ENCODE data around the gene PIGS.

PIGS gene

DNA sequence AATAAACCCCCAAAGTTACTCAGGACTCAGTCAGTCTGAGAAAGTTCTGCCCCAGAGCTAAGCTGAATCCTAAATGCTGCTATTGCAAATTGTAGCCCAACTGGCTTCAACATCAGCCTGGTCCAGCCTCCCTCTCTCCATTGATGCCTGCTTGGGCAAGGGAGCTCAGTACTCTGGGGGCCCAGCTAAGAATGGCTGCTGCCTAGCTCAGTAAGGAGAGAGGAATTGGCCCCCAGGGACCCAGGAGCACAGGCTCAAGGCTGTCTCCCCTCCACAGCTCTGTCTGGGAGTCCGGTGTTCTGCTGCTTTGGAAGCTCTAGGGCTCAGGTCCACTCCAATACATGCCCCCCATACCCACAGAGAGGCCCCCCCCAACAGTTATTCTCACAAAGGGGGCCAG lies 20.5 kb downstream of the PIGS start:
- no peak for DNase-seq (ENCODE audit: low spot score)

DNA sequence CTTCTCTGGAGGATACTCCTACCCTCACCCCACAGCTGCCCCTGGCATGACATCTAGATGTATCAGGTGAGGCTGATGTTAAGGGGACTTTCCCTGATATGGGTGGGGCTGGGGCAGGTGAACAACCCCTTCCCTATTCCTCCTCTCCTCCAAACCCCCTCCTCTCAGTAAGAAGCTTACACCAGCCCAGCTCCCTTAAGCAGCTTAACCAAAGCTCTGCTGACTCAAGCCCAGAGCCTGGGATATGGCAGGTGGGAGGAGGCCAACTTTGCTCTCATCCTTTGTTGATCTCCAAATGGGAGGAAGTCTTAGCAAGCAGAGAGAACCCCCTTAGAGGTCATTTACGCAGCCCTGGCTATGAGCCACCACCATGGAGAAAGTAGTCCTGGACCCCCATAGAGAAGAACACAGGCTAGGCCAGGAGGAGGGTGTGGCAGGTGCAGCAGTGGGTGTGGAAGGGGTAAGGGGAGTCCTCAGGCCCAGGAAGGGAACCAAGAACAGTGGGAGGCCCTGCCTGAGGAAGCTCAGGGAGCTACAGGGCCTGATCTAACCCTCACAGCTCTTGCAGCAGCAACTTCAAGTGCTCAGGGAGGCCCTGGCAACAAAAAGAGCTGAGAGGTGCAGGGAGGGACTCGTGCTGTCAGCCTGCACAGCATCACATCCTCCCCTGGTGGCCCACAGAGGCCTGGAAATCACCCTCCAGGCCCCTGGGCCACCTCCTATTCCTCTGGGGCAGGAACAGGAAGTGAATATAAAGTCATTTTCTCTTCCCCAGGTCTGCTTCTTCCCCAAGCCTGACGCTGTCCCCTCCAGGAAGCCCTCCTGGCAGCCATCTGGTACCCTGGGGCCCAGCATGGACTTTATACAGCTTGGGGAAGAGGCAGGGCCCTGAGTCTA lies 21.8 kb downstream of the PIGS start:
- no peak for DNase-seq (ENCODE audit: low spot score)

DNA sequence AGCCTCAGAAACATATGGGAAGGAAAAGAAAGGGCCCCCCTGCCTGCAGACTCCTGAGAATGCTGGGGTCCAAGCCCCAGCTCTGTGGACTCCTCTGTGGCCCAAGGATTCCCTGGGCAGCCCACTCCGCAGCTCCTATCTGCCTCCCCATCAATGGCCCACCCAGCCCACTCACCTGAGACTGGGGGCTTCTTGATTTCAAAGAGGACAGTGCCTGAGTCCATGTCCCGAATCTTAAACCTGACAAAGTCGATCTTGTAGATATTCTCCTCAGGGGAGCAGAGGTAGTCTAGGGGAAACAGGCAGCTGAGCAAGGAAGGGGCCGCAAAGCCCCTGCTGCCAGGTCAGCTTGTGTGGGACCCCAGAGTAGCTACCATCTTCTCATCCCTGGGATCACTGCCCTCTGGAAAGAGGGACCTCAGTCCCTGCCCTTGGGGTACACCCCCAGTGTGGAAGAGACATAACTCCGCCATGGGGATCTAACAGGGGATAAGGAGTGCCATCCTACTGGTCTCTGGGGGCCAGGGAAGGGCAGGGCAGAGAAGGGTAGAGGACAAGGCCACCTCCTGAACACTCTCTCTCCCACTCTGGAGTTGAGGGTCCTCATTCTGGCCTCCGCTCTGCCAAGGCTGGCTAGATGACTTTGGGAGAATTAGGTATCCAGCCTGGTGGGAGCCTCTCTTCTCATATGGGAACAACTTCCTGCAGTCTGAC lies 22.8 kb downstream of the PIGS start:
- DNase-seq (ENCODE audit: low spot score) = no peak

DNA sequence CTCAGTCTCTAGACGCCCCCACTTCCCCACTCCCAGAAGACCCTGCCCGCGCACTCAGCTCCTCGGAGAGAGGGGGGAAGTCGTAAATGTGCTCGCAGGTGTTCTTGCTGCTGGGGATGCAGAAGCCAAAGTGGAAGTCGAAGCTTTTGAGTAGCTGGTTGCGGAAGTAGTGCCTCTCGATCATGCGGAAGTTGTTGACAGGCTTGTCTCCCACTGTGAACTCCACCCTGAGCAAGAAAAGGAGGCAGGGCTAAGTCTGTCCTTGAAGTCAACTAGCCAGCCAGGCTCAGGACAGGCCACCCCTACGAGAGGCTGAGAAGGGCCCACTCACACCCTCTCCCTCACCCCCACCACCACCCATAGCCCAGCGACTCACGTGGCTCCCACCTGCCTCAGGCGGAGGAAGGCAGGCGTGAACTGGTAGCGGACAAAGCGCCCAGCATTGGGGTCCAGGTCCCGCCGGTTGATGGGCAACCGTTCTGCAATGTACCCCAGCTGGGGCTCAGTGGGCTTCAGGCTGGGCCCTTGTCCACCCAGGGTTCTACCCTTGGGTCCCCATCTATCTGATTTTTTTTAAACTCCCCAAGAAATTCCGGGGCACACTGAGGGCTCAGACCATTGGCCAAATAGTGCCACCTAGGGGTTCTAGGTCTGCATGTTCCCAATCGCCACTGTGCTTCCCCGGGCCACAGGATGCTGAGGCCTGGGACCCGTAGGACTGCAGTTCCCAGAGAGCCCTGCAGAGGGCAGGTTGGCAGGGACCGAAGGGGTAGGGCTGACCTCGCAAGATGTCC lies 23.5 kb downstream of the PIGS start:
- DNase-seq (ENCODE audit: low spot score) = peak; percentile 71

DNA sequence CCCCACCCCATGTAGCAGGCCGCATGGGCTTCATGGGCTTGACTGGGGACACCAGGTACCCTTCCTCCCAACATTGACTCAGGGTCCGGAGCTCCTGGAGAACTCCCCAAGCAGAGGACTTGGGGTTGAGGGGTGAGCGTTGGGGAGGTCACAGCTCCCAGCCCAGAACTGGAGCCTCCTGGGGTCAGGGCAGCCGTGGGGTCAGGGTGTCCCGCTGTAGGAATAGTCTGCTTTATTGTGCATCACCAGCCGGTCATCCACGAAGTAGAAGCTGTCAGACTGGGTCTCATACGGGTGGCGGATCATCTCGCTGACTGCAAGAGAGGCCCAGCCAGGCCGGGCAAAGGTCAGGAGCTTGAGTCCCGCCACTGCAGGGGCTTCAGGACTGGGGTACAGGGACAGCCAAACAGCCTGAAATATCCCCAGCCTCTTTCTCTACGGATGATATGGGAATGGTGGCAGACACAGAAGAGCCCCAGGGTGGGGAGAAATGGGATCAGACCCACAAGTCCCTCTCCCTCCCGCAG lies 24.2 kb downstream of the PIGS start:
- DNase-seq (ENCODE audit: low spot score) = no peak

DNA sequence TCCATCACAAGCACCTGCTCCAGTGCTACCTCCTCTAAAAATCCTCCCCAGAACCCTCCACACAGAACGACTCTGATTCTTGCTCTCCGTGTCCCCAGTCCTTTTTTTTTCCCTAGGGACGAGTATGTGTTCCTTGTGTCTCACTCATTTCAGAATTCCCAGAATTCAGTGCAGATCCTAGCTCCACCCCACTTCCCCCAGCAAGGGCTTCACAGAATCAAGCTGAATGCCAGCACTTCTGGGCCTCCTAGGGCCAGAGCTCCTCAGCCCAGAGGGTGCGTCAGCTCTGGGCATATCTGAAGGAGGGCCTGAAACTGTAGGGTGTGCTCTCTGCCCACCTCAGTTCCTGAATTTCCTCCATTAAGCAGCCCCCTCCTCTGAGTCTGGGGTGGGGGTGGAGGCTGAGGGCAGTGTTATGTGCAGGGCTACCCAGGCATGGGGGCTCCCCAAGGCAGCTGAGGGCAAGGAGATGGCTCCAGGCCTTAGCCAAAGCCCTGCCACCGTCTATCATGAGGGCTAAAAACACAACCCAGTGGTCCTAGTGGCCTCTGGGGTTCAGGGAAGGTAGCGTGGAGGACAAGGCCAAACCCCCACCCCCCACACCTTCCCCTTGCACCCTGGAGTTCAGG lies 25.4 kb downstream of the PIGS start:
- DNase-seq (ENCODE audit: low spot score) = no peak

DNA sequence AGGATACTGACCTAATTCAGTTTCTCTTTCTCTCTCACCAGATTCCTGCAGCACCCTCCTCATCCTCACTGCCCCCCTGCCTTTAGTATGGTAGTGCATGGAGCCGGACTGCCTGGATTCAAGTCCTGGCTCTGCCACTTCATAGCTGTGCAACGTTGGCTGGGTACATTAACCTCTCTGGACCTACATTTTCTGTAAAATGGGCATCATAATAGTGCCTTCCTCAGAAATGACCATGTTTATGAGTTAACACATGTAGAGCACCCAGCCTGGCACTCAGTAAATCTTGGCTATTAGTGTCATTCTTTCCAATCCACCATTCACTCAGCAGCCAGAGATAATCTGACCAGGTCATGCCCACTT lies 26.2 kb downstream of the PIGS start:
- DNase-seq (ENCODE audit: low spot score) = no peak

DNA sequence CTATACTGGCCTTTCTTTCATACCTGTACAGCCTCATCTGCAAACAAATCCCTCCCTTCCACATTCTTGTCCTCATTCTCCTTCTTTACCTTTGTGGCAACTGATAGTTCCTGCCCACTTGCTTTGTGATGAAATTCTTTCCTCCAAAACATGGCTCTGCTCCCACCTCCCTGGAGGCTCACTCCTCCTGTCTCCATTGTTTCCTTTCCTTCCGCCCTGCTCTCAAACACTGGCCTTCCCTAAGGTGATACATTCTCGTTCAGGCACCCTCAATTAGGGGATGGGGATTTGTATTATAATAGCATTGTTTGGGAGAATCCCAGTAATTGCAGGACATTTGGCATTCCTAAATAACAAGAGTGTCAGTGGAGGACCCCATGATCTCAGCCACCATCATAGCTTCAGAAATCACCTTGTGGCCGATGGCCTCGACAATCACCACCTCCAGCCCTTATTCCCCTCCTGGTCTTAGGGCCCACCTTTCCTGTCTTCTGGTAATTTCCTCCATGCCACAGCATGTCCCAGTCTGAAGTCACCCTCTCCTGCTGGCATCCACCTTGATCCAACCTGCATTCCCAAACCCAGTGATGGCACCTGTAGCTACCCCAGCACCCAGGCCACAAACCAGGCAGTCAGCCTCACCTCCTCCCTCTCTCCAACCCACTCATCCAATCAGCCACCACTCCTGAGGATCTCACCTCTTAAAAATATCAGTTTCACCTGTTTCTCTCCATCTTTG lies 26.8 kb downstream of the PIGS start:
- no peak for DNase-seq (ENCODE audit: low spot score)

DNA sequence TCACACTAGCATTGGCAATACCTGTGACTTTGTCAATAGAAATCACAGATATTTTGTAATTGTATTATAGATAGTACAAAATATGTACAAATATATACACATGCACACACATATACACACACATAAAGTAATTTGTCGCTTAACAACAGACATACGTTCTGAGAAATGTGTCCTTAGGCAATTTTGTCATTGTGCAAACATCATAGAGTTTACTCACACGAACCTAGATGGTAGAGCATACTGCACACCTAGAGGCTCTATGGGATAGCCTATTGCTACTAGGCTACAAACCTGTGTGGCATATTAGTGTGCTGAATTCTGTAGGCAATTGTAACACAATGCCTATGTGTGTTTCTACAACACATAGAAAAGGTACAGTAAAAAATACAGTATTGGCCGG lies 29.9 kb downstream of the PIGS start:
- DNase-seq (ENCODE audit: low spot score) = no peak

DNA sequence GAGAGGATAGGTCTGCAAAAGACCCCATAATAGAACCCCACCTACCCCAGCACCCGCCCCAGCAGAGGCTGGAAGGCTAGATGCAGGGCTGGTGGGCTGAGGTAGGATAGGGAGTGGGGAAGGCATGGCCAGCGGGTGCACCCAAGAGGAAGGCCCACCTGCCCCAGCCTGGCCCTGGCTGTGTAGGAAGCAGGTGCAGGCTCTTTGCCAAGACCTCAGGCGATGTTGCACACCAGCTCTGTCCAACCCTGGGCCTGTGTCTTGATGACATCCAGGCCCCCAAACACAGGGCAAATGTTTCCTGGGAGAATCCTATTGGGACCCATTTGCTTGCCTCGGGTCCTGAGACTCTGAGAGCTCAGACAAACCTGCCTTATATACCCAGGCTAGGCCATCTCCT lies 31.1 kb downstream of the PIGS start:
- no peak for DNase-seq (ENCODE audit: low spot score)

DNA sequence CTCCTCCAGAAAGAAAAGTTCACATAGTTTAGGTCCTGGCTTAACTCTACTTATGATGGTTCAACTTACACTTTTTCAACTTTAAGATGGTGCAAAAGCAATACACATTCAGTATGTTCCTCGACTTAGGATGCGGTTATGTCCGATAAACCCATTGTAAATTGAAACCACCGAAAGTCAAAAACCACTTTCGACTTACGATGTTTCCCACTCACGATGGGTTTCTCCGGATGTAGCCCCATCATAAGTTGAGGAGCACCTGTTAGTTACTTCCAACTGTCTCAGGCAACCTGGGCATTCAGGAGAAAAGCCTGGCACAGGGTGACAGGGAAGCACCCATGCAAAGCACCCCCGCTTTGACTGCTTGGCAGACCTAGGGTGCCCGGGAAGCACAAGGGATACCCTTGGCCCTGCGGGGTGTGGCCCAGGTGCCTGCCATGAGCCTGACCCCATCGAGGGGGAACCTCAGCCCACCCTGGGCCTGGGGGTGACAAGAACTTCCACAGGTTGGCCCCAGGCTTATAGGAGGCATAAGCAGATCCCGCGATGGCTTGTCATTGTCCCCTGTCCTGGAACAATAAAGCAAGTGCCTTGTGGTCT lies 32.9 kb downstream of the PIGS start:
- DNase-seq (ENCODE audit: low spot score) = no peak

DNA sequence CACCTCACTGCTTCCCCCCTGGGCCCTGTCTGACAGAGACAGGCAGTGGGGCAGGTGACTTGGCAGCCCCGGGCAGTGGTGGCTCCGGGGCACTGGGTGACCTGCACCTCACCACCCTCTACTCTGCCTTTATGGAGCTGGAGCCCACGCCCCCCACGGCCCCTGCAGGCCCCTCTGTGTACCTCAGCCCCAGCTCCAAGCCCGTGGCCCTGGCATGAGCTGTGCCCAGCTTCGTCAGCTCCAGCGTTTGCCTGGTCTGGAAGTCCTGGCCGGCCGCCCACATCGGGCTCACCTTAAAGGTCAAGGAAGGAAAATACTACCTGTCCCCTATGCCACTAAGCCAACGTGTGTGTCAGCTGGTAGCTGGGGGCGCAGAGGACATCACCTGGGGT lies 34.1 kb downstream of the PIGS start:
- DNase-seq (ENCODE audit: low spot score) = no peak

DNA sequence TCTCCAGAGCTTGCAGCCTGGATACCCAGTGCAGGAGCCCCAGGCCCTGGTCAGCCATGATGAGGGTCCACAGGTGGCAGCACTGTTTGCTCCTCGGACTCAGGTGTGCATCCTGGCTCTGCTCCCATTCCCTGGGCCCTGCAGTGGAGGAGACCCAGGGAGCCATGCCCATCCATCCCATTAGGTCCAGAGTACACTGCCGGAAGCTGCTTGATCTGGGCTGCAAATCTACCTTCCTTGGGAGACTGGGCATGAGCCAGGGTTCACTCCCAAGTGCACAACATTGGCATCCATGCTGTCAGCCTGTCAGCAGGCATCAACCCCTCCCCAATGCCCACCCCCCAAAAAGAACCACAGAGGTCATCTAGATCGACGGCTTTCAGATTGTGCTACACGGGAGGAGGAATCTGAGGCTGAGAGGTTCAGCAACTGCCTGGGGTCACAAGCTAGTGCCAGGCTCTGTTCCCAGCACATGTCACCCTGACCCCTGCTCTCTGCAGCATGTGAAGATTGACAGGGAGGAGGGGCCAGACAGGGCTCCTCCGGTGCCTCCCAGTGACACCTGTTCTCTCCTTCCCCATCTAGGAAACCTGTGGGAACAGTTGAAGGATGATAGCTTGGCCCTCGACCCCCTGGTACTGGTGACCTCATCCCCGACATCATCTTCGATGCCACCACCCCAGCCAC lies 34.6 kb downstream of the PIGS start:
- DNase-seq (ENCODE audit: low spot score) = no peak

DNA sequence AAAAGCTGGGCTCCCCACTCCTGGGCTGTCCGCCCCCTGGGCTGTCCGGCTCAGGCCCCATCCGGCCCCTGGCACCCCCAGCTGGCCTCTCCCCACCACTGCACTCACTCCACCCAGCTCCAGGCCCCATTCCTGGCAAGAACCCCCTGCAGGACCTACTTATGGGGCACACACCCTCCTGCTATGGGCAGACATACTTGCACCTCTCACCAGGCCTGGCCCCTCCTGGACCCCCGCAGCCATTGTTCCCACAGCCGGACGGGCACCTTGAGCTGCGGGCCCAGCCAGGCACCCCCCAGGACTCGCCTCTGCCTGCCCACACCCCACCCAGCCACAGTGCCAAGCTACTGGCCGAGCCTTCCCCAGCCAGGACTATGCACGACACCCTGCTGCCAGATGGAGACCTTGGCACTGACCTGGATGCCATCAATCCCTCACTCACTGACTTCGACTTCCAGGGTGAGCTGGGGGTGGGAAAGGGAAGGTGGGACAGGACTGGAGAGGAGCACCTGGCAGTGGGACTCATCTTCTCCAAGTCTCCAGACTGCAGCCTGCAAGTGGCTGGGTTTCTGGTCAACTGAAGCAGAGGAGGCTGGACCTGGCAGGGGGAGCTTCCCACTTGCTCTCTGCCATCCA lies 36.5 kb downstream of the PIGS start:
- no peak for DNase-seq (ENCODE audit: low spot score)

DNA sequence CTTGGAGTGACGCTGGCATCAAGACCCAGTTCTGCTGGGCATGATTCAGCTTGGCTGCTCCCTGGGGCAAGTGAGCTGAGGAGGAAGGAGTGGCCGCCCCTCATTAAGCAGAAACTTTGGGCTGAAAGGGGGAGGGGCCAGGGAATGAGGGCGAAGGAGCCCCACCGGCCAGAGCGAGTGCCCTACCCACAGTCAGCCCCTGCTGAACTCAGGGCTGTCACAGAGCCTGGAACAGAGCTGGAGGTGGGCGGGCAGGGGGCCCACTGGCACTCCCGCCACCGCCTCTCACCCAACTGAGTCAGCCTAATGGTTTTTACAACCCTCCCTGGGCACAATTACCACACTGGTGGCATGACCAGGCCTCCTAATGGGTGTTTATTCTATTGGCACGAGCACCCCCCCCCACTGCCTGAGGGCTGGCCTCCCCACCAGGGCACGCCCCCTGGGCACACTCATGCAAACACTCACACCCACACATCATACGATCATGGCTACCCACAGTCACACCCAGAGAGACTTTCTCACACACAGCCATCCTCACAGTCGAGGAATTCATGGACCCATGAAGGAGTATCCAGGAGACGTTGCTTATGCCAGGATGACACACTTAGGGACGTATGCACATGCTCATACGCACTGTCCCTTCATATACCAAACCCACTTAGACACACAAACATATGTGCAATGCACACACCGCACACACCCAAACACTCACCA lies 38.1 kb downstream of the PIGS start:
- no peak for DNase-seq (ENCODE audit: low spot score)

DNA sequence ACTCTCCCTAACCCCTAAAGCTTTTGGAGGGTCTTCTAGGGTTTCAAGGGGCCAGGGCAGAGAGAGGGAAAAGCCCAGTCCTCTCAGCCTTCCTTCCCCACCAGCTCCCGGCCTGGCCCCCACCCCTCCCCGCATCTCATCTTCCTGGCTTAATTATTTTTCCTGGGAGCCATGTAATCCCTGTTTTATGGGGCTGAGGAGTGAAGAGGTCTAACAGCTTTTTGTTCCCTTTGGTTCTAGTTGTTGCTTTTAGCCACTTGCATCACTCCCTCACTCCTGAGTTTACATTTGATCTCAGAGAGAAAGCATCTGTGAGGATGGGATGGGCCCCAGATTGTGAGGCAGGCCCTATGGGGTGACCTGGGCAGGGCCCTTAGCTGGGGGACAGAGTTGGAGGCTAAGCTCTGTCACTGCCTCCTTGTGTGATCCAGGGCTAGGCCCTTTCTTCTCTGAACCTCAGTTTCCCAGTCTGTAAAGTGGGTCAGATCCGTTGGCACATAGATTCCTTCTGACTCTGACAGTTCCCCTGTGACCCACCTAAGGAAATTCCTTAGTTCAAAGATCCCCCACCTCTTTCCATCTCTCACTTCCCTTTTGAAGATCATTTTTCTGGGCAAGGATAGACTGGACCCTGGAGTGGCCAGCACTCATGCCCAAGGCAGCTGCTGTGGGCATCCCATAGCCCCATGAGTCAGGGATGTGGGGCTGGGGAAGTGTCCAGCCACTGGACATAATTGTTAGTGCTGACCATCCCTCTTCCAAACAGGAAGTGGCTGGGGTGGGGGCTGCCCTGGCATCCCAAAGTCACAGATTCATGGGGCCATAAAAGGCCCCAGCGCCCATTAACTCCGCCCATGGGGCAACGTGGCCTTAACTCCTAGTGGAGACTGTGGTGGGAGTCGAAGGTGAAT lies 39.0 kb downstream of the PIGS start:
- DNase-seq (ENCODE audit: low spot score) = no peak

DNA sequence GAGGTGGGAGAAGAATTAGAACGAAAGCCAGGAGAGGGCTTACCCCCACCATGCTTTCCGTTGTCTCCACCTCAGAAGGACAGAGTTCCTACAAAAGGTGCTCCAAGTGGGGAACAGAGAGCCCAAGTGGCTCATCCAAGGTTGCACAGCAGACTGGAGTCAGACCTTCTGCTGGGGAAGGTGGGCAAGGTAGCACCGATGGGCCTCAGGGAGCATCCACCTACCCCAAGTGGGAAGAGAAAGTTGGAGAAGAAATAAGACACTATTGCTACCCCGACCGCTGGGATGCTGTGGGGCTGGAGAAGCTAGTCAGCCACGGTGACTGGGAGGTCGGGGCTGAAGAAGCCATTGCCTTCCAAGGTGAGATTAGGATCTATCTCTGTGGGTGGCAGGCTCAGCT lies 40.4 kb downstream of the PIGS start:
- no peak for DNase-seq (ENCODE audit: low spot score)

DNA sequence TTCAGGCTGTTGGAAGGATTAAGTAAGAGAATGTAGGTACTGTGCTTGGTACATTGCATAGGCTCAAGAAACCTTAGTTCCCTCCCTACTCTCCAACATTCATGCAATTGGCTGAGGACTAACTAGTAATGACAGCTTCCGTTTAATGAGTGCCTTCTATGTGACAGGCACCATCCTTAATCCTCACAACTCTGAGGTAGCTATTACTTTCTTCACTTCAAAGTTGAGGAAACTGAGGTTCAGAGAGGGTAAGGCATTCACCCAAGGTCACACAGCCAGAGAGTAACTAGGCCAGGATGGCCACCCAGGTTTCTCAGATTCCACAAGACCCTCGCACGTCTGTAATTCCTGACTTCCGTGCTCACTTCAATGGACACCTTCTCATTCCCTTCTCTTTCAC lies 41.1 kb downstream of the PIGS start:
- DNase-seq (ENCODE audit: low spot score) = no peak

All from Ammon's horn (tissue), 1 donor.